Fibroblast of peridontal ligament (primary cell): ENCODE data around the gene ASCC3.

Source experiments
- DNase-seq: peaks from one replicate; pipeline ENCODE4 v3.0.0-alpha.2; 2010; ENCODE audit errors: extremely low read depth

The ASCC3 gene

GRCh38 chr6:100493206-100493888, 387.8 kb downstream of the ASCC3 start:
- DNase-seq: no peak

- DNase-seq: no peak
Observed at GRCh38 chr6:100491952-100492670, 389.0 kb downstream of the ASCC3 start.

- DNase-seq: no peak
Observed at GRCh38 chr6:100490065-100490464, 391.1 kb downstream of the ASCC3 start.

- DNase-seq: peak; percentile 49
Observed at GRCh38 chr6:100488244-100488643, 392.9 kb downstream of the ASCC3 start.

GRCh38 chr6:100487638-100488037, 393.5 kb downstream of the ASCC3 start:
- DNase-seq: no peak

- DNase-seq: no peak
Observed at GRCh38 chr6:100485268-100485667, 395.9 kb downstream of the ASCC3 start.

GRCh38 chr6:100484474-100484873, 396.7 kb downstream of the ASCC3 start:
- DNase-seq: no peak

GRCh38 chr6:100482698-100483097, 398.4 kb downstream of the ASCC3 start:
- no peak for DNase-seq

GRCh38 chr6:100479179-100480035, 401.7 kb downstream of the ASCC3 start:
- DNase-seq: peak; percentile 71

GRCh38 chr6:100475554-100476320, 405.4 kb downstream of the ASCC3 start:
- no peak for DNase-seq

- no peak for DNase-seq
Observed at GRCh38 chr6:100473182-100473581, 407.9 kb downstream of the ASCC3 start.

GRCh38 chr6:100472674-100473073, 408.5 kb downstream of the ASCC3 start:
- DNase-seq: no peak

- no peak for DNase-seq
Observed at GRCh38 chr6:100470422-100471120, 410.6 kb downstream of the ASCC3 start.

GRCh38 chr6:100469101-100469859, 411.8 kb downstream of the ASCC3 start:
- DNase-seq: no peak

GRCh38 chr6:100468016-100468622, 413.0 kb downstream of the ASCC3 start:
- no peak for DNase-seq

GRCh38 chr6:100467129-100468015, 413.8 kb downstream of the ASCC3 start:
- DNase-seq: no peak

- no peak for DNase-seq
Observed at GRCh38 chr6:100466410-100467128, 414.6 kb downstream of the ASCC3 start.
